ENCODE data around the gene TAOK1. TPM values are rescaled to one million over a fixed set of nuclear protein-coding genes. Genes with fewer than 3 reads are reported as not detected.

Gene TAOK1
- total and polyA plus RNA-seq, 4 donors: 4.3 to 20.5 (median 12.6) TPM

GRCh38 chr17:29474297-29474696 lies 84.1 kb downstream of the TAOK1 start:
- Histone ChIP-seq H3K9ac (ENCODE audit: low read depth in 1 of 2, low read length in 2 of 2) (no peak overlapping the region), H3K27ac (ENCODE audit: low read depth in 1 of 2, low read length in 2 of 2) (no peak overlapping the region), H3K4me3 (ENCODE audit: low read depth in 1 of 3, low read length in 3 of 3) (no peak overlapping the region), H3K27me3 (ENCODE audit: control insufficient read depth in 4 of 4, insufficient read depth in 4 of 4, low read length in 3 of 4) (no peaks in the 10 kb centered on the region), H3K4me1 (ENCODE audit: control insufficient read depth in 4 of 4, insufficient read depth in 4 of 4, low read length in 3 of 4) (no peaks in the 10 kb centered on the region), H3K36me3 (ENCODE audit: control insufficient read depth in 4 of 4, insufficient read depth in 3 of 4, low read depth in 1 of 4, low read length in 3 of 4) (peaks cover 0 to 3% (median 0%) of the 10 kb centered on the region in 4 donors), H3K9me3 (ENCODE audit: control insufficient read depth in 4 of 4, low read length in 3 of 4) (no peaks in the 10 kb centered on the region)
- 89% methylated on average over 1 of the region's 1 CpG for WGBS
- DNase-seq (ENCODE audit: low spot score): no peak
- TF ChIP-seq CTCF (IDR thresholded peaks at IDR 0.05; ENCODE audit: low read depth, low read length, missing input control) (no peak), MAX (IDR thresholded peaks at IDR 0.05) (no peak), ATF3 (IDR thresholded peaks at IDR 0.05) (no peak), JUND (IDR thresholded peaks at IDR 0.05) (no peak), RAD21 (IDR thresholded peaks at IDR 0.05) (no peak), NR2F2 (IDR thresholded peaks at IDR 0.05) (no peak)
- TF ChIP-seq, protein P1, sequence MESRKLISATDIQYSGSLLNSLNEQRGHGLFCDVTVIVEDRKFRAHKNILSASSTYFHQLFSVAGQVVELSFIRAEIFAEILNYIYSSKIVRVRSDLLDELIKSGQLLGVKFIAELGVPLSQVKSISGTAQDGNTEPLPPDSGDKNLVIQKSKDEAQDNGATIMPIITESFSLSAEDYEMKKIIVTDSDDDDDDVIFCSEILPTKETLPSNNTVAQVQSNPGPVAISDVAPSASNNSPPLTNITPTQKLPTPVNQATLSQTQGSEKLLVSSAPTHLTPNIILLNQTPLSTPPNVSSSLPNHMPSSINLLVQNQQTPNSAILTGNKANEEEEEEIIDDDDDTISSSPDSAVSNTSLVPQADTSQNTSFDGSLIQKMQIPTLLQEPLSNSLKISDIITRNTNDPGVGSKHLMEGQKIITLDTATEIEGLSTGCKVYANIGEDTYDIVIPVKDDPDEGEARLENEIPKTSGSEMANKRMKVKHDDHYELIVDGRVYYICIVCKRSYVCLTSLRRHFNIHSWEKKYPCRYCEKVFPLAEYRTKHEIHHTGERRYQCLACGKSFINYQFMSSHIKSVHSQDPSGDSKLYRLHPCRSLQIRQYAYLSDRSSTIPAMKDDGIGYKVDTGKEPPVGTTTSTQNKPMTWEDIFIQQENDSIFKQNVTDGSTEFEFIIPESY (IDR thresholded peaks at IDR 0.05): no peak

DNA sequence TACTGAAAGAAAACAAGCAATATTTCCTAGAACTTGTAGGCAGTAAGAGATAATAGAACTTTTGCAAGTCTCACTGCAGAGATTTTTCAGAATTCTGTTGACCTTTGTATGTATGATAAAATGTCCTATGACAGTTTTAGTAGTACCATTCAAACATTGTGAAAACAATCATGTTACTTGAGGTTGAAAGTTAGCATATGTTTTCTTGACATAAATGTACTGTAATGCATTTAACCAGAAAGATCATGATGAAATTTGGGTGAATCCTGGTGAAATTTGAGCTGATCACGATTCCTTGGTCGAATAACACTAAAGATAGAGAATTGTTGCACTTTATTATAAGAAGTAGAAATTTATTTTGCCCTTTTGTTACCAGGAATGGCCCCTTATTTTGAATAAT lies 85.7 kb downstream of the TAOK1 start:
- Histone ChIP-seq H3K27me3 (ENCODE audit: control insufficient read depth in 4 of 4, insufficient read depth in 4 of 4, low read length in 3 of 4) (no peaks in the 10 kb centered on the region), H3K27ac (ENCODE audit: low read depth in 1 of 2, low read length in 2 of 2) (no peak overlapping the region), H3K36me3 (ENCODE audit: control insufficient read depth in 4 of 4, insufficient read depth in 3 of 4, low read depth in 1 of 4, low read length in 3 of 4) (peaks cover 0 to 3% (median 1%) of the 10 kb centered on the region in 4 donors), H3K9me3 (ENCODE audit: control insufficient read depth in 4 of 4, low read length in 3 of 4) (no peaks in the 10 kb centered on the region), H3K4me3 (ENCODE audit: low read depth in 1 of 3, low read length in 3 of 3) (no peak overlapping the region), H3K9ac (ENCODE audit: low read depth in 1 of 2, low read length in 2 of 2) (no peak overlapping the region), H3K4me1 (ENCODE audit: control insufficient read depth in 4 of 4, insufficient read depth in 4 of 4, low read length in 3 of 4) (no peaks in the 10 kb centered on the region)
- no peak for TF ChIP-seq JUND (IDR thresholded peaks at IDR 0.05)
- TF ChIP-seq ATF3 (IDR thresholded peaks at IDR 0.05): no peak
- no peak for TF ChIP-seq YY1 (IDR thresholded peaks at IDR 0.05)
- no peak for TF ChIP-seq EGR1 (IDR thresholded peaks at IDR 0.05; ENCODE audit: low read depth in 2 of 2)
- TF ChIP-seq, protein P1 (IDR thresholded peaks at IDR 0.05): no peak
- TF ChIP-seq RXRA (IDR thresholded peaks at IDR 0.05): no peak
- no peak for TF ChIP-seq HNF4A (conservative IDR thresholded peaks at IDR 0.05)
- TF ChIP-seq REST (IDR thresholded peaks at IDR 0.05): no peak
- no peak for TF ChIP-seq MAX (IDR thresholded peaks at IDR 0.05)
- no peak for TF ChIP-seq RAD21 (IDR thresholded peaks at IDR 0.05)
- no peak for TF ChIP-seq CTCF (IDR thresholded peaks at IDR 0.05; ENCODE audit: low read depth, low read length, missing input control)
- no peak for TF ChIP-seq NR2F2 (IDR thresholded peaks at IDR 0.05)
- no peak for TF ChIP-seq TAF1 (conservative IDR thresholded peaks at IDR 0.05)
- TF ChIP-seq GABPA (IDR thresholded peaks at IDR 0.05 in 1 of 2, conservative IDR thresholded peaks at IDR 0.05 in 1 of 2): no peak
- no peak for TF ChIP-seq FOXA1 (IDR thresholded peaks at IDR 0.05)
- TF ChIP-seq FOXA2 (IDR thresholded peaks at IDR 0.05): no peak
- TF ChIP-seq SP1 (IDR thresholded peaks at IDR 0.05): no peak
- no peak for DNase-seq (ENCODE audit: low spot score)
- 98% methylated on average over 2 of the region's 2 CpGs for WGBS

Measured in liver (tissue), 9 donors.